ENCODE data around the gene CDH4.

The CDH4 gene

GRCh38 chr20:61929971-61930666 is 678.1 kb downstream of the CDH4 start:
- Histone ChIP-seq H3K9ac (ENCODE audit: low read depth, low read length) (no peak overlapping the region), H3K9me3 (ENCODE audit: control insufficient read depth, insufficient read depth, low read length) (no peaks in the 10 kb centered on the region), H3K4me1 (ENCODE audit: control insufficient read depth, insufficient read depth, low read length) (no peaks in the 10 kb centered on the region), H3K27me3 (ENCODE audit: control insufficient read depth, insufficient read depth, low read length) (no peaks in the 10 kb centered on the region), H3K4me3 (ENCODE audit: low read depth, low read length) (no peak overlapping the region), H3K36me3 (ENCODE audit: control insufficient read depth, insufficient read depth, low read length) (peaks cover 2% of the 10 kb centered on the region)

DNA sequence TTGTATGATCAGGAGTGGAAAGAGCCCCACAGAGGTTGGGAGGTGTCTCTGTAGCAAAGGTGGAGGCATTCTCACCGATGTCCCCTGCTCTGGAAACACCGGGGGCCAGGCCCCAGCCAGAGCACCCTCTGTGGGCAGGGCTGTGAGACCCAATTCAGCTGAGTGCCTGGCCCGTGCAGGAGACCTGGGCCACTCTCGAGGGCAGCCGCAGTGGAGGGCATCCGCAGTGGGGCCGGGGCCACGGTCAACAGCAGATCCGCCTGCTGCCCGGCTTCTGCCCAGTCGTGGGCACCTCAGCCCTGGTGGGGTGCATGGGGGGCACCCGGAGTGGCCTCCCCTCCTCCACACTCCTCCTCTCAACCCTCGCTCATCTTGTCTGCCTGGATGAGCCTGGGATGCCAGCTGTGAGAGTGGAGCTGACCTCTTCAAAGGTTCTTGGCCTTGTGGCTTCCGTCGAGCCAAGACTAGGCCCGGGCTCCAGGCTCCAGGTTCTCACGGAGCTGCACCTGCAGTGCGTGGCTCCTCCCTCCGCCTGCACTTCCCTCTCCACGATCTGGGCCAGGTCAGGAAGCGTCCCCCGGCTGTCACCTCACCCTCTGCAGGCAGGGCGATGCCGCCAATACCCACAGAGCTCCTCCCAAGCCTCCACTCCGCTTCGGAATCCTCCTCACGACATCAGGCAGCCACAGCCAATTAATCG is 678.9 kb downstream of the CDH4 start:
- no peaks in the 10 kb centered on the region for H3K4me1 ChIP-seq (ENCODE audit: control insufficient read depth, insufficient read depth, low read length)
- H3K9ac ChIP-seq (ENCODE audit: low read depth, low read length) = no peak overlapping the region
- peaks cover 2% of the 10 kb centered on the region for H3K36me3 ChIP-seq (ENCODE audit: control insufficient read depth, insufficient read depth, low read length)
- H3K4me3 ChIP-seq (ENCODE audit: low read depth, low read length) = no peak overlapping the region
- H3K9me3 ChIP-seq (ENCODE audit: control insufficient read depth, insufficient read depth, low read length) = no peaks in the 10 kb centered on the region
- H3K27me3 ChIP-seq (ENCODE audit: control insufficient read depth, insufficient read depth, low read length) = no peaks in the 10 kb centered on the region

GRCh38 chr20:61931476-61932198 is 679.6 kb downstream of the CDH4 start:
- Histone ChIP-seq H3K9me3 (ENCODE audit: control insufficient read depth, insufficient read depth, low read length) (no peaks in the 10 kb centered on the region), H3K36me3 (ENCODE audit: control insufficient read depth, insufficient read depth, low read length) (peaks cover 2% of the 10 kb centered on the region), H3K4me1 (ENCODE audit: control insufficient read depth, insufficient read depth, low read length) (no peaks in the 10 kb centered on the region), H3K4me3 (ENCODE audit: low read depth, low read length) (no peak overlapping the region), H3K27me3 (ENCODE audit: control insufficient read depth, insufficient read depth, low read length) (no peaks in the 10 kb centered on the region), H3K9ac (ENCODE audit: low read depth, low read length) (no peak overlapping the region)

- peaks cover 2% of the 10 kb centered on the region for H3K36me3 ChIP-seq (ENCODE audit: control insufficient read depth, insufficient read depth, low read length)
- H3K4me1 ChIP-seq (ENCODE audit: control insufficient read depth, insufficient read depth, low read length) = no peaks in the 10 kb centered on the region
- H3K9me3 ChIP-seq (ENCODE audit: control insufficient read depth, insufficient read depth, low read length) = no peaks in the 10 kb centered on the region
- no peaks in the 10 kb centered on the region for H3K27me3 ChIP-seq (ENCODE audit: control insufficient read depth, insufficient read depth, low read length)
- no peak overlapping the region for H3K9ac ChIP-seq (ENCODE audit: low read depth, low read length)
- no peak overlapping the region for H3K4me3 ChIP-seq (ENCODE audit: low read depth, low read length)
These were observed 680.1 kb downstream of the CDH4 start for GRCh38 chr20:61932199-61932592.

- Histone ChIP-seq H3K4me3 (ENCODE audit: low read depth, low read length) (no peak overlapping the region), H3K9ac (ENCODE audit: low read depth, low read length) (no peak overlapping the region), H3K36me3 (ENCODE audit: control insufficient read depth, insufficient read depth, low read length) (peaks cover 2% of the 10 kb centered on the region), H3K9me3 (ENCODE audit: control insufficient read depth, insufficient read depth, low read length) (no peaks in the 10 kb centered on the region), H3K27me3 (ENCODE audit: control insufficient read depth, insufficient read depth, low read length) (no peaks in the 10 kb centered on the region), H3K4me1 (ENCODE audit: control insufficient read depth, insufficient read depth, low read length) (no peaks in the 10 kb centered on the region)
These were observed 680.8 kb downstream of the CDH4 start for GRCh38 chr20:61932711-61933480.

DNA sequence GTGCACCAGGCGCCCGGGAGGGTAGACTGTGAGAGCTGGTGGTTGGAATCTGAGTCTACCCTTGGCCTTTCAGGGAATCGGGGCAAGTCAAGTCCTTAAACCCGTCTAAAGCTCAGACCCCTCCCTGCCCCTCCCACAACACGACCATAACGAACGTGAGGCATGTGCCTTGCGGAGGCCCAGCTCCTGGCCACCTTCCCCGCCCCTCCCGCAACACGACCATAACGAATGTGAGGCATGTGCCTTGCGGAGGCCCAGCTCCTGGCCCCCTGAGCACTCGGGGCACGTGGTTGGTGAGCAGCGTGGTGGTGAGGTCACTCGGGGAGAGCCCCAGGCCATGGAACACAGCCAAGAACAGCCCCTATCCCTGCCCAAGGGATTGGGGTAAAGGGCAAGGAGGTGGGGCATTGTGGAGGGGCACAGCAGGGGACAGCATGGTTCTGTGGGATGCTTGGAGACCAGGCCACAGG is 681.5 kb downstream of the CDH4 start:
- H3K36me3 ChIP-seq (ENCODE audit: control insufficient read depth, insufficient read depth, low read length) = peaks cover 2% of the 10 kb centered on the region
- no peak overlapping the region for H3K4me3 ChIP-seq (ENCODE audit: low read depth, low read length)
- H3K9me3 ChIP-seq (ENCODE audit: control insufficient read depth, insufficient read depth, low read length) = no peaks in the 10 kb centered on the region
- no peak overlapping the region for H3K9ac ChIP-seq (ENCODE audit: low read depth, low read length)
- H3K4me1 ChIP-seq (ENCODE audit: control insufficient read depth, insufficient read depth, low read length) = no peaks in the 10 kb centered on the region
- no peaks in the 10 kb centered on the region for H3K27me3 ChIP-seq (ENCODE audit: control insufficient read depth, insufficient read depth, low read length)

DNA sequence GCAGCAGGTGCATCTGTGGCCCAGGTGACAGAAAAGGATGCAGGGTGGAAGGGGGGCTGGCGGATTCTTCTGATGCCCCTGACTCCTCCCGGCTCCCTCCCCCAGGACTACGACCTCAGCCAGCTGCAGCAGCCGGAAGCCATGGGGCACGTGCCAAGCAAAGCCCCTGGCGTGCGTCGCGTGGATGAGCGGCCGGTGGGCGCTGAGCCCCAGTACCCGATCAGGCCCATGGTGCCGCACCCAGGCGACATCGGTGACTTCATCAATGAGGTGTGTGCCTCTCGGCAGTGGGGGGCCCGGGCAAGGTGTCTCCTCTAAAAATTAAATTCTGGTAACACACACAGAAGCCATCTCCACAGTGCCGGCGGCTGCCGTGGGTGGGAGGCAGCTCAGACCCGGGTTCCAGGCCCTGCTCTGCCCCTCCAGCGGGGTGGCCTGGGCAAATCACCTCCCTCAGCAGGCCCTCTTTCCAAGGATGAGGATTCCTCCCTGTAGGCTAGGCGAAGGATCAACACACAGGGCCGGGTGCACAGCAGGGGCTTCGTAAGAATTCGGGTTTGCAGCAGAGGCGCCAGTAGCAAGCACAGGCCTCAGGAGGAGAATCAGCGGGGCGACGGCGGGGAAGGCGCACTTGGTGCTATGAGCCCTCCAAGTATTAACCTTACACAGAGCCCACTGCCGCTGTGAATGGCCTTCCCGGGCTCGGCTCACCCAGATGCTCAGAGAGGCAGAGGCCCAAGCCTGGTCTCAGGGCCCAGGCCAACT is 682.1 kb downstream of the CDH4 start:
- Histone ChIP-seq H3K36me3 (ENCODE audit: control insufficient read depth, insufficient read depth, low read length) (peaks cover 2% of the 10 kb centered on the region), H3K9ac (ENCODE audit: low read depth, low read length) (no peak overlapping the region), H3K27me3 (ENCODE audit: control insufficient read depth, insufficient read depth, low read length) (no peaks in the 10 kb centered on the region), H3K4me1 (ENCODE audit: control insufficient read depth, insufficient read depth, low read length) (no peaks in the 10 kb centered on the region), H3K4me3 (ENCODE audit: low read depth, low read length) (no peak overlapping the region), H3K9me3 (ENCODE audit: control insufficient read depth, insufficient read depth, low read length) (no peaks in the 10 kb centered on the region)

DNA sequence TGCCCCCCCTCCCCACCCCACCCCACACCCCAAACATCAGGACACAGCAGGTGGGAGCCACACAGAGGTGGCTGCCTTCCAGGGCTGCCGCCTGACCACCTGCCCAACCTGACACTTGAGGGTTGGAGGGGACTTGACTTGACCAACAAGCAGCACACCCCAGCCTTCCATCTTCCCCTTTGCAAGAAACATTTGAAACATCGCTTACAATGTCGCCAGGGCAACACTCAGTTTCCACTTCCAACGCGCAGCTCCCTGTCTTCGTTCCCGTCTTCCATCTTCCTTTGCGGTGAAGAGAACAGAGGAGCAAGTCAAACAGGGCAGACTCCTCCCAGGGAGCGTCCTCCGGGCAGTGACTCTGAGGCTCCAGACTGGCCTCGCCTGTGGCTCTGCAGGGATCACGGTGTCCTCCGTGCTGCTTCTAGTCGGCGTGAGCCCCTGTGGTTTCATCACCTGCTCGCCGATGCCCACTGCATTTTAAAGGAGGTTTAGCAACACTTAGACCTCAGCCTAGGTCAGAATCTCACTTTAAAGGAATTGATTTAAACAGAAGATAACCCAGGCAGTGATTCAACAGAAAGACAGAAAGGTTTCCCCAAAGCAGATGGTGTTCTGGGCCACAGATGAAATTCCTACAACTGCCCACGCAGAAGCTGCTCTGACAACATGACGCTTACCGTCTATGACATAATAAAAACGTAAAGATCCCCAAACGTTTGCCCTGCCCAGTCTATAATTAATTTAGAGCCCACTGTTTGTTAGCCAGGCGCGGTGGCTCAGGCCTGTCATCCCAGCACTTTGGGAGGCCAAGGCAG is 682.9 kb downstream of the CDH4 start:
- H3K36me3 ChIP-seq (ENCODE audit: control insufficient read depth, insufficient read depth, low read length) = no peaks in the 10 kb centered on the region
- H3K9ac ChIP-seq (ENCODE audit: low read depth, low read length) = no peak overlapping the region
- H3K4me1 ChIP-seq (ENCODE audit: control insufficient read depth, insufficient read depth, low read length) = no peaks in the 10 kb centered on the region
- H3K4me3 ChIP-seq (ENCODE audit: low read depth, low read length) = no peak overlapping the region
- H3K9me3 ChIP-seq (ENCODE audit: control insufficient read depth, insufficient read depth, low read length) = no peaks in the 10 kb centered on the region
- H3K27me3 ChIP-seq (ENCODE audit: control insufficient read depth, insufficient read depth, low read length) = no peaks in the 10 kb centered on the region

GRCh38 chr20:61935926-61936700 is 684.1 kb downstream of the CDH4 start:
- no peak overlapping the region for H3K9ac ChIP-seq (ENCODE audit: low read depth, low read length)
- H3K27me3 ChIP-seq (ENCODE audit: control insufficient read depth, insufficient read depth, low read length) = no peaks in the 10 kb centered on the region
- H3K9me3 ChIP-seq (ENCODE audit: control insufficient read depth, insufficient read depth, low read length) = no peaks in the 10 kb centered on the region
- no peaks in the 10 kb centered on the region for H3K4me1 ChIP-seq (ENCODE audit: control insufficient read depth, insufficient read depth, low read length)
- no peak overlapping the region for H3K4me3 ChIP-seq (ENCODE audit: low read depth, low read length)
- H3K36me3 ChIP-seq (ENCODE audit: control insufficient read depth, insufficient read depth, low read length) = no peaks in the 10 kb centered on the region

DNA sequence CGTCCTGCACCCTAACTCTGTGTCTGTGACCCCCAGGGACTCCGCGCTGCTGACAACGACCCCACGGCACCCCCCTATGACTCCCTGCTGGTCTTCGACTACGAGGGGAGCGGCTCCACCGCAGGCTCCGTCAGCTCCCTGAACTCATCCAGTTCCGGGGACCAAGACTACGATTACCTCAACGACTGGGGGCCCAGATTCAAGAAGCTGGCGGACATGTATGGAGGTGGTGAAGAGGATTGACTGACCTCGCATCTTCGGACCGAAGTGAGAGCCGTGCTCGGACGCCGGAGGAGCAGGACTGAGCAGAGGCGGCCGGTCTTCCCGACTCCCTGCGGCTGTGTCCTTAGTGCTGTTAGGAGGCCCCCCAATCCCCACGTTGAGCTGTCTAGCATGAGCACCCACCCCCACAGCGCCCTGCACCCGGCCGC is 684.7 kb downstream of the CDH4 start:
- H3K4me3 ChIP-seq (ENCODE audit: low read depth, low read length) = no peak overlapping the region
- H3K27me3 ChIP-seq (ENCODE audit: control insufficient read depth, insufficient read depth, low read length) = no peaks in the 10 kb centered on the region
- H3K4me1 ChIP-seq (ENCODE audit: control insufficient read depth, insufficient read depth, low read length) = no peaks in the 10 kb centered on the region
- H3K9ac ChIP-seq (ENCODE audit: low read depth, low read length) = no peak overlapping the region
- H3K36me3 ChIP-seq (ENCODE audit: control insufficient read depth, insufficient read depth, low read length) = no peaks in the 10 kb centered on the region
- no peaks in the 10 kb centered on the region for H3K9me3 ChIP-seq (ENCODE audit: control insufficient read depth, insufficient read depth, low read length)
